ENCODE results near the gene ZNF860.

DNA sequence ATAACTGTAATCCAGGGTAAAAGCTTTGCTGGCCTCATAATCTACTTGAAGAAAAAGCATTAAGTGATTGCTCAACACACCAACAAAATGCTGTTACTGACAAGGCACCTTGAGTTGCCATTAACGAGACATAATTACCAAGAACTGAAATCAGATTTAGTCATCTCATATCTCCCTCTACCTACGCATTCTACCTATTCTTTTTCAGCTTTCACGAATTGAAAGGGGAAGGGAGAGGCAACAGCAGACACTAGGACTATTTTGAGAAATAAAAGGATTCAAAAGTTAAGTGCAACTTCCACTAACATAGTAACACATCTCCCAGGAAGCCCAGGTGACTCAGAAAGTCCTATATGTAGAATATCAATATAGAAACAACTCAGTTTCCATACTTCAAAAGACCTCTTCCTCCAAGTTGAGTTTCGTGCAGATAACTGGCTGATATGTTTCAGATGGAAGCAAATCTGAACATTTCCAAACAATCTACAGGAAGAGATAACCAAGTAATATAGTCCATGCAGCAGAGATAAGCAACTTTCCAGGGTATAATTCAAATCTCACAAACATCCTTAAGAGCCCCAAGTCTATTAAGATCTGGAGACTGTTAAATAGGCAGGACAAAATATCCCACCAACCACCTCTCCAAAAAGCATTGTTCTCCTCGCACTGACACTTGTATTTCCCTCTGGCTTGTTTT is 2.4 kb upstream of the ZNF860 start:
- TF ChIP-seq, protein P1, sequence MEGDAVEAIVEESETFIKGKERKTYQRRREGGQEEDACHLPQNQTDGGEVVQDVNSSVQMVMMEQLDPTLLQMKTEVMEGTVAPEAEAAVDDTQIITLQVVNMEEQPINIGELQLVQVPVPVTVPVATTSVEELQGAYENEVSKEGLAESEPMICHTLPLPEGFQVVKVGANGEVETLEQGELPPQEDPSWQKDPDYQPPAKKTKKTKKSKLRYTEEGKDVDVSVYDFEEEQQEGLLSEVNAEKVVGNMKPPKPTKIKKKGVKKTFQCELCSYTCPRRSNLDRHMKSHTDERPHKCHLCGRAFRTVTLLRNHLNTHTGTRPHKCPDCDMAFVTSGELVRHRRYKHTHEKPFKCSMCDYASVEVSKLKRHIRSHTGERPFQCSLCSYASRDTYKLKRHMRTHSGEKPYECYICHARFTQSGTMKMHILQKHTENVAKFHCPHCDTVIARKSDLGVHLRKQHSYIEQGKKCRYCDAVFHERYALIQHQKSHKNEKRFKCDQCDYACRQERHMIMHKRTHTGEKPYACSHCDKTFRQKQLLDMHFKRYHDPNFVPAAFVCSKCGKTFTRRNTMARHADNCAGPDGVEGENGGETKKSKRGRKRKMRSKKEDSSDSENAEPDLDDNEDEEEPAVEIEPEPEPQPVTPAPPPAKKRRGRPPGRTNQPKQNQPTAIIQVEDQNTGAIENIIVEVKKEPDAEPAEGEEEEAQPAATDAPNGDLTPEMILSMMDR (IDR thresholded peaks at IDR 0.05; ENCODE audit: extremely low read depth in 1 of 2, insufficient read depth in 1 of 2, low read depth in 1 of 2, low read length in 2 of 2), result no peak
- peak; percentile 43 for TF ChIP-seq POLR2A (IDR thresholded peaks at IDR 0.05; ENCODE audit: low read depth, low read length)
- TF ChIP-seq POLR2AphosphoS5 (IDR thresholded peaks at IDR 0.05; ENCODE audit: insufficient read depth, low read depth, low read length), result no peak
- no peak for TF ChIP-seq JUN (IDR thresholded peaks at IDR 0.05; ENCODE audit: borderline replicate concordance, insufficient read depth, insufficient read length, low read depth)
- TF ChIP-seq, protein P2, sequence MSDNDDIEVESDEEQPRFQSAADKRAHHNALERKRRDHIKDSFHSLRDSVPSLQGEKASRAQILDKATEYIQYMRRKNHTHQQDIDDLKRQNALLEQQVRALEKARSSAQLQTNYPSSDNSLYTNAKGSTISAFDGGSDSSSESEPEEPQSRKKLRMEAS (IDR thresholded peaks at IDR 0.05; ENCODE audit: insufficient read depth, insufficient read length), result no peak

Measured in endothelial cell of umbilical vein (primary cell).